ENCODE measurements around the gene GLCE.

- TF ChIP-seq, protein P1, sequence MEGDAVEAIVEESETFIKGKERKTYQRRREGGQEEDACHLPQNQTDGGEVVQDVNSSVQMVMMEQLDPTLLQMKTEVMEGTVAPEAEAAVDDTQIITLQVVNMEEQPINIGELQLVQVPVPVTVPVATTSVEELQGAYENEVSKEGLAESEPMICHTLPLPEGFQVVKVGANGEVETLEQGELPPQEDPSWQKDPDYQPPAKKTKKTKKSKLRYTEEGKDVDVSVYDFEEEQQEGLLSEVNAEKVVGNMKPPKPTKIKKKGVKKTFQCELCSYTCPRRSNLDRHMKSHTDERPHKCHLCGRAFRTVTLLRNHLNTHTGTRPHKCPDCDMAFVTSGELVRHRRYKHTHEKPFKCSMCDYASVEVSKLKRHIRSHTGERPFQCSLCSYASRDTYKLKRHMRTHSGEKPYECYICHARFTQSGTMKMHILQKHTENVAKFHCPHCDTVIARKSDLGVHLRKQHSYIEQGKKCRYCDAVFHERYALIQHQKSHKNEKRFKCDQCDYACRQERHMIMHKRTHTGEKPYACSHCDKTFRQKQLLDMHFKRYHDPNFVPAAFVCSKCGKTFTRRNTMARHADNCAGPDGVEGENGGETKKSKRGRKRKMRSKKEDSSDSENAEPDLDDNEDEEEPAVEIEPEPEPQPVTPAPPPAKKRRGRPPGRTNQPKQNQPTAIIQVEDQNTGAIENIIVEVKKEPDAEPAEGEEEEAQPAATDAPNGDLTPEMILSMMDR (IDR thresholded peaks at IDR 0.05) = no peak
- TF ChIP-seq POLR2A (IDR thresholded peaks at IDR 0.05) = no peak
These were observed 74.2 kb downstream of the GLCE start for GRCh38 chr15:69234676-69235075.
